ENCODE results near the gene PRKCA.
A peak's percentile ranks its signal among the peaks of the same experiment; 100 is the strongest.

The PRKCA gene

DNA sequence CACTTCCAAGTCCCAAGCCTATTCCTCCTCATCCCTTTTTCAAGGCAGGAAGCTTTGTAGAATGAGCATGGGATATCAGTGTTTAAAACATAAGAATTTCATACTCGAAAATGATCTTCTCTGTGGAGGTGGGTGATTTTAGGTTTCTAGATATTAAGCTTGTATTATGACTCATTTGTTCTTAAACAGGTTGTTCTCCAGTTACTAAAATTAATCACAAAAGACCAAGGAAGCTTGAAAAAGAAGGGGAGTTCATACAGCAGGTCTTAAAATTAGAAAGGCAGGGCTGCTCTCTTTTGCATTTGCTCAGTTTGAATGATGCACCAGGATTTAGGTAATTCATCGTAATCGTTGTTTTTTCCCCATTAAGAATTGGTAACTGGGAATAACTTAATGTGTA is 208.7 kb downstream of the PRKCA start:
- DNase-seq, result no peak
- Mint-ChIP-seq H3K27ac (no peak overlapping the region), H3K9me3 (no peaks in the 10 kb centered on the region), H3K36me3 (ENCODE audit: insufficient read depth) (peaks cover 3% of the 10 kb centered on the region), H3K4me1 (ENCODE audit: low read depth in 2 of 2) (peaks cover 8 to 13% of the 10 kb centered on the region in 2 donors), H3K4me3 (no peak overlapping the region), H3K27me3 (no peaks in the 10 kb centered on the region)
- no peak for ATAC-seq (replicated peaks)

DNA sequence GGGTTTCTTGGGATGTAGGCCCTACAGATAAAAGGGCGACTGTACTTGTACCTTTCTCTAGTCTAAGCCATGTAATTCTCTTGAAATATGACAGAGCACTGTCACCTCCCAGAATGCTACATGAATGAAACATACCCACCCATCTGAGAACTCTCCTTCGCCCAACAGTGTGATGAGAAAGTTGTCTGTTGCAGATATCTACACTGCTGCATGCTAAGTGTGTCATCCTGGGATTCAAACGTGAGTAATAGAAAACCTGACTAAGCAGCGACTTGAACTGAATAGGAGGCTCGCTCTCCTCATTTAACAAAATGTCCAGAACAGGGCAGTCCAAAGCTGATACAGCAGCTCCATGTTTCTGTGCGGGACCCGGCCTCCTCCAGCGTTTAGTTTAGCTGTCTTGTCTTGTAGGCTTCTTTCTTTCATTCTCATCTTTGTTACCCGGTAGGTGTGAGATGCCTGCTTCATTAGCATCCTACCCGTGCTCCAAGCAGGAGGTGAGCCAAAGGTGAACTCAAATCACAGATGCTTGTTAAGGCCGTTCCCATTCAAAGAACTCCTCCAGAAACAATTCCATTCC is 211.9 kb downstream of the PRKCA start:
- DNase-seq, result no peak
- H3K36me3 Mint-ChIP-seq (ENCODE audit: insufficient read depth), result peaks cover 3% of the 10 kb centered on the region
- no peaks in the 10 kb centered on the region for H3K9me3 Mint-ChIP-seq
- H3K27ac Mint-ChIP-seq, result no peak overlapping the region
- H3K4me1 Mint-ChIP-seq (ENCODE audit: low read depth in 2 of 2), result peaks cover 7 to 8% of the 10 kb centered on the region in 2 donors
- no peak for ATAC-seq (replicated peaks)
- no peak overlapping the region for H3K4me3 Mint-ChIP-seq
- no peaks in the 10 kb centered on the region for H3K27me3 Mint-ChIP-seq

DNA sequence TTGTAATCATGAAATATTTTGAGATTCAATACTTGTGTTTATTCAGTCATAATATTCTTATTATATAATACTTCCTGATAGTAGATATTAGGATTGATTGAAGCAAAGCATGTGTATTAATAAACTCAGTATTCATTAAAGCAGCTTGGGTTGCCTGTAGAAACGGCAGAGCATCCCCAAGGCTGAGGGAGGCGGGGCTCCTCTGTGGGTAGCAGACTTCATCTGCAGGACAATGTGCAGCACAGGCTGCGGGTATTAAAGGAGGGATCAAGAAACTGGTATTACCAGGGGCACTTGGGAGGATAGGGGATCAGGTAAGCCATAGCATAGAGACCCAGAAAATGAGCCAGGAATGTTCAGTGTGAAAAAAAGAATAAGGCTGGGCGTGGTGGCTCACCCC is 213.6 kb downstream of the PRKCA start:
- no peak for DNase-seq
- no peak for ATAC-seq (replicated peaks)
- no peak overlapping the region for H3K27ac Mint-ChIP-seq
- H3K4me3 Mint-ChIP-seq, result no peak overlapping the region
- peaks cover 0 to 2% of the 10 kb centered on the region in 2 donors for H3K4me1 Mint-ChIP-seq (ENCODE audit: low read depth in 2 of 2)
- H3K27me3 Mint-ChIP-seq, result no peaks in the 10 kb centered on the region
- H3K9me3 Mint-ChIP-seq, result no peaks in the 10 kb centered on the region
- H3K36me3 Mint-ChIP-seq (ENCODE audit: insufficient read depth), result peaks cover 3% of the 10 kb centered on the region

DNA sequence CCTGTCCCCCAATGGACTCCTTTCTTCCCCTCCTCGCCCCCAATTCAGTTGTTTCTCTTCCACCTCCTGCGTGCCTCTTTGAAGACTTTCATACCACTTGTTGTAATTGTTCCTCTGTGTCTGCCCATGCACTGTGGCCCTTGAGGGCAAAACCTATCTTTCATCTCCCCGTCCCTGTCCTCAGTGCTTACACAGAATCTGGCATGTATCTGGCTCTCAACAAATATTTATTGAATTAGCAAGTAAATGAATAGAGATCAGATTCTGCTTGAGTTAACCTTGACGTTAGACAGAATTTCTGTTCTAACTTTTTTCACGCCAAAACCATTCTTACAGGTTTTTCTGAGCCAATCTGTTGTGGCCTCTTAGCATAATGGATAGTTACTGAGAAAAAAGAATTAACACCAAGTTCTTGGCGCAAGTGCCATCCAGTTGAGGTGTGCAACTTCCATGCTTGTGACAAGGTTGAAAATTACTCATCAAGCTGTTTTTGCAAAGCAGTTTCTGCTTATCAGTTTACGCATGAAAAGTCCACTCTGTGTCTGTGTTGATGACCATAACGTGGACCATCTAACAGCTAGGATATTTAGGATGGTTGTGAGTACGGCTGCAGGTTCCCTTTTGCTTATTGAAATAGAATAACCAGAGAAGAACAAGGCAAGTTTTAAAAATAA is 215.1 kb downstream of the PRKCA start:
- H3K4me3 Mint-ChIP-seq, result no peak overlapping the region
- ATAC-seq (replicated peaks), result no peak
- H3K9me3 Mint-ChIP-seq, result no peaks in the 10 kb centered on the region
- peaks cover 3% of the 10 kb centered on the region for H3K36me3 Mint-ChIP-seq (ENCODE audit: insufficient read depth)
- no peak for DNase-seq
- H3K27me3 Mint-ChIP-seq, result no peaks in the 10 kb centered on the region
- H3K27ac Mint-ChIP-seq, result peak overlapping the region in 1 of 2 donors; percentile 2
- peaks cover 7% of the 10 kb centered on the region in 2 donors for H3K4me1 Mint-ChIP-seq (ENCODE audit: low read depth in 2 of 2)

DNA sequence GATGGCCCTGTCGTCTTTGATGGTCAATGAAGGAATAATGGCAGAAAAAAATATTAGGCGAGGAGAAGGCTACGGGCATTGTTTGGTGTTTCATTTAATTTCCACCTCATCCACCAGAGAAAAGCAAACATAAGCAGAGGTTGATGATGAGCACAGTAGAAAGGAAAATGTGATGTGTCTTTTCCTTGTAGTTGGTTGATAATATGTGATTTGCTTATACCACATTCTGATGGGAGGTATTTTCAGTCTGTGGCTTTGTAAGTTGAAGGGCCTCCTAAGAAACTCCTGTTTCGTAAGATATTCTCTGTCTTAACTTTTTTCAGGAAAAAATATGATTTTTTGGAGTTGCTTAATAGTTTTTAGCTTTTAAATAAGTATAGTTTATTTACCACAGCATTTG is 215.7 kb downstream of the PRKCA start:
- Mint-ChIP-seq H3K9me3 (no peaks in the 10 kb centered on the region), H3K4me1 (ENCODE audit: low read depth in 2 of 2) (peaks cover 7 to 8% of the 10 kb centered on the region in 2 donors), H3K27me3 (no peaks in the 10 kb centered on the region), H3K4me3 (no peak overlapping the region), H3K27ac (no peak overlapping the region), H3K36me3 (ENCODE audit: insufficient read depth) (peaks cover 3% of the 10 kb centered on the region)
- ATAC-seq (replicated peaks) (no peak), DNase-seq (no peak)

DNA sequence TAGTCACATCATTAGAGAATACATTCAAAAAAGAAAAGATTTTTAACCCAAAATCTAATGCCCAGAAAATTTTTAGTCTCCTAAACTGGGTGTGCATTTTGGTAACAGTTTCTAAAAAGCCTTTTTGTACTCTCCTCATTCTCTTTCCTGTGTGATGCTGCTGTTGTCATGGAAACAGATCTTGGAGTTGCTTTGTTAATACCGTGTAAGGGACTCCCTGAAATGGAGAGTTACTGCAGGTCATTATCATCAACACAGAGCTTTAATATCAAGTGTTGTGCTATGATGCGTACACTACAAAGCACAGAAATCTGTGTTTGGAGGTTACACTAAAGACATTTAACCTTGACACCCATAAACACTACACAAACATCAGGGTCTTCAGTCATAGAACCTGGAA is 216.3 kb downstream of the PRKCA start:
- Mint-ChIP-seq H3K27ac (peak overlapping the region in 1 of 2 donors; percentile 53), H3K4me3 (no peak overlapping the region), H3K9me3 (no peaks in the 10 kb centered on the region), H3K4me1 (ENCODE audit: low read depth in 2 of 2) (peaks cover 7 to 8% of the 10 kb centered on the region in 2 donors), H3K27me3 (no peaks in the 10 kb centered on the region), H3K36me3 (ENCODE audit: insufficient read depth) (peaks cover 3% of the 10 kb centered on the region)
- ATAC-seq (replicated peaks) (no peak), DNase-seq (no peak)

DNA sequence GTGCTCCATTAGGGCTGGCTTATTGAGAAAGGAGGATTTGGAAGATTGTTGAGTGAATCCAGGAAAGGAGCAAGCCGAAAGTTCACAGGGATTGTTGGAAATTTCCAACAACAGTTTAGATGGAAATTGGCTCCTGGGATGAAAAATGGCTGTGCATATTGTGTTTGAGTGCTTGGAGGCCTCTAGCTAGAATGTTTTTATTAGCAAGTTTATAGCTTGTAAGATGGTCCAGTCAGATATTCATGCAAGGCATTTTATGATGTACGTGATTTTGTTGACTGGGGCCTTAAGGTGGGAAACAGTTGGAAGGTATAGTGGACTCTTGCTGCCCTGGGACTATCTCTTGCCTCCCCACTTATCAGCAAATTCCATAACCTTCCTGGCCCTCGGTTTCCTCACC is 216.7 kb downstream of the PRKCA start:
- DNase-seq, result no peak
- peaks cover 3% of the 10 kb centered on the region for H3K36me3 Mint-ChIP-seq (ENCODE audit: insufficient read depth)
- peak overlapping the region in 1 of 2 donors; percentile 53 for H3K27ac Mint-ChIP-seq
- H3K4me1 Mint-ChIP-seq (ENCODE audit: low read depth in 2 of 2), result peaks cover 7 to 8% of the 10 kb centered on the region in 2 donors
- H3K27me3 Mint-ChIP-seq, result no peaks in the 10 kb centered on the region
- H3K4me3 Mint-ChIP-seq, result no peak overlapping the region
- no peaks in the 10 kb centered on the region for H3K9me3 Mint-ChIP-seq
- ATAC-seq (replicated peaks), result no peak

DNA sequence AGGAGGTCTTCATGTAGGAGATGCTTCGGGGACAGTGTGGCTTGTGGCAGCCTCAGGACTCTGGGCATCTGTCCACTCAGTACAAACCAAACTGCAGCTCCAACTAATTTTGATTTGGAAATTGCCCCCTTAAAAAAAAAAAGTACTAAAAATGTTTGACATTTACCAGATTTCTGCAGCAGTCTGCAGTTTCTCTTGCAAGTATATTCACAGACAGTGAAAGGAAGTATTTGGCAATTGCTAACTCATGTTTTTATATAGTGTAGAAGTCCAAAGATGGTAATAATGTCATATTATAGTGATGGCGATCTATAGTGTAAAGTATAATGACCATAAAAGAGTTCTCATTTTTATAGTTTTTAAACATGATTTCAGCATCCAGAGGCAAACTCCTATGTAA is 218.6 kb downstream of the PRKCA start:
- Mint-ChIP-seq H3K9me3 (no peaks in the 10 kb centered on the region), H3K27ac (no peak overlapping the region), H3K36me3 (ENCODE audit: insufficient read depth) (peaks cover under 1% of the 10 kb centered on the region), H3K4me1 (ENCODE audit: low read depth in 2 of 2) (peaks cover 6 to 7% of the 10 kb centered on the region in 2 donors), H3K4me3 (no peak overlapping the region), H3K27me3 (no peaks in the 10 kb centered on the region)
- no peak for ATAC-seq (replicated peaks)
- no peak for DNase-seq

DNA sequence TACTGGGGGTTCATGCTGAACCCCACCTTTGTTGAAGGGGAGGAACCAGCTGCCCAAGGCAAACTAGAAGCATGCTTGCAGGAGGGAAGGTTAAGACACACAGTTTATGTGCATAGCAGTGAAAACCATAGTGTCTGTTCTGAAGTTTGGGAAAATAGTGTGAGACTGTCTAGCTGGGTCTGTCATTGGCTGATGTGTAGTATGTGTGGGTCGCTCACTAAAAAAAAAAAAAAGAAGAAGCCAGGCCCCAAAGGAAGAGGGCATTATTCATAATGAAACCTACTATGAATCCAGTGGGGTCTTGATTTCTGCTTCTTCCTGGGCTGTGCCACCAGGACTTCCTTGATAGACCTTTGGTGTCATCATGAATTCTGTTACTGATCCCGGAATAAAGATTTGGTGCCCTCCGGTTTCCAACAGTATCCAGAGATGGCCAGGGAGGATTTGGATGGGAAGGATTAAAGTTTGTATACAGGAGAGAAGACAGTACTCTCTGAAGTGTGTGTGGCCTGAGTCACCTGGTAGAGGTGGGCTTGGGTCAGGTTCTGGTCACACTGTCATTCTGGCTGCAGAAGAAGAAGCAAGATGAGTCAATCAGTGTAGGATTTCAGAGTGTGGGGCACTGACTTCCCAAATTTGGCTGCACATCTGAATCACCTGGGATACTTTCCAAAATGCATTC is 220.3 kb downstream of the PRKCA start:
- Mint-ChIP-seq H3K27ac (peak overlapping the region in 1 of 2 donors; percentile 25), H3K4me1 (ENCODE audit: low read depth in 2 of 2) (peaks cover 7 to 11% of the 10 kb centered on the region in 2 donors), H3K9me3 (no peaks in the 10 kb centered on the region), H3K27me3 (no peaks in the 10 kb centered on the region), H3K4me3 (no peak overlapping the region), H3K36me3 (ENCODE audit: insufficient read depth) (no peaks in the 10 kb centered on the region)
- ATAC-seq (replicated peaks) (no peak), DNase-seq (no peak)

DNA sequence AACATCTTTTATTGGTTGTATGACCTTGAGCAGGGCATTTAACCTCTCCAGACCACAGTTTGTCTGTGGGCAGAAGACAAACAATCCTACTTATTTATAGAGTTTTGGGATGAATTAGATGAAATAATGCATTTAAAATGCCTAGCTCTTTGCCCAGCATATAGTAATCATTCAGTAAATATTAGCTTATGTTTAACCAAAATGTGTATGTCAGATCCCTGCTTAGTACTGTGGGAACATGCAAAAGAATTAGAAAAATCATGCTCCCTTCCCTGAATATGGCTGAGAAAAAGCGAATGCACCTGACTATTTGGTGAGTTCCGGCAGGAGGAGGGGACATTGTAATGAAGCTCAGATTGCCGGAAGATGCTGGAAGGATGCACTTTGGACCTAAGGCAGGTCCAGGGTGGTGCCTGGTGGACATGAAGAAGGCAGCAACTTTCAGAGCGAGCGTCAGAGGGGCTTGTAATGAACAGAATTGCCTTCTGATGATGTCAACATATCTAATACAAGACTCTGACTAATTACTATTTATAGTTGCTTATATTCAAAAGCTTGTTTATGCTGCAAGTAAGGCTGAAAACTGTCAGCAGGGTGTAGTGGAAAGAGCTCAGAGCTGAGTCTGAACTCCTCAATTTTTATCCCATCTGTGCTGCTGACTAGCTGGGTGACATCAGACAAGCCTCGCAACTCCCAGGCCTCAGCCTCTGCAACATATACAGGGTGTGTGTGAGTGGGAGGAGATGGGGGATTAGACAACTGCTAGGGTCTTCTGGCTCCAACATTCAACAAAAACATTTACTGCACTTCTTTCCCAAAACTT is 221.2 kb downstream of the PRKCA start:
- no peaks in the 10 kb centered on the region for H3K36me3 Mint-ChIP-seq (ENCODE audit: insufficient read depth)
- DNase-seq (no peak), ATAC-seq (replicated peaks) (no peak)

DNA sequence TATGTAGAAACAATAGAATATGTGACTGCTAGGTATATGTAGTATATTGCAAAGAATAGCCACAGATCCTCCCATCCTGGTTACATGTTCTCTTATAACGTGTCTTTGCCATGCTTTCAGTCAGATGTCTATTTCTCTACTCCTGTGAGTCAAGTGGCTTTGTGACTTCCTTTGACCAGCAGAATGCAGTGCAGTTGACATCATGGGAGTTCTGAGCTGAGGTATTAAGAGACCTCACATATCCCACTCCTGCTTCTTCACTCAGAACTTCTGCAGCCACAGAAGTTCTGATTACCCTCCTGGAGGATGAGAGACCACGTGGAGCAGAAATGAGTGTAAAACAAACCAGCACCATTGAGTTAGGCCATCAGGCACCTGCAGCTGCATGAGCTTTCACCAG is 222.5 kb downstream of the PRKCA start:
- Mint-ChIP-seq H3K4me1 (ENCODE audit: low read depth in 2 of 2) (peaks cover 7 to 11% of the 10 kb centered on the region in 2 donors), H3K27ac (peak overlapping the region in 1 of 2 donors; percentile 9), H3K36me3 (ENCODE audit: insufficient read depth) (no peaks in the 10 kb centered on the region), H3K4me3 (no peak overlapping the region), H3K9me3 (no peaks in the 10 kb centered on the region), H3K27me3 (no peaks in the 10 kb centered on the region)
- no peak for DNase-seq
- no peak for ATAC-seq (replicated peaks)

More for the DNA sequence above, 221.2 kb downstream of the PRKCA start:
- no peaks in the 10 kb centered on the region for H3K9me3 Mint-ChIP-seq
- H3K27me3 Mint-ChIP-seq, result no peaks in the 10 kb centered on the region
- no peak overlapping the region for H3K4me3 Mint-ChIP-seq
- H3K4me1 Mint-ChIP-seq (ENCODE audit: low read depth in 2 of 2), result peaks cover 7 to 11% of the 10 kb centered on the region in 2 donors
- no peak overlapping the region for H3K27ac Mint-ChIP-seq

DNA sequence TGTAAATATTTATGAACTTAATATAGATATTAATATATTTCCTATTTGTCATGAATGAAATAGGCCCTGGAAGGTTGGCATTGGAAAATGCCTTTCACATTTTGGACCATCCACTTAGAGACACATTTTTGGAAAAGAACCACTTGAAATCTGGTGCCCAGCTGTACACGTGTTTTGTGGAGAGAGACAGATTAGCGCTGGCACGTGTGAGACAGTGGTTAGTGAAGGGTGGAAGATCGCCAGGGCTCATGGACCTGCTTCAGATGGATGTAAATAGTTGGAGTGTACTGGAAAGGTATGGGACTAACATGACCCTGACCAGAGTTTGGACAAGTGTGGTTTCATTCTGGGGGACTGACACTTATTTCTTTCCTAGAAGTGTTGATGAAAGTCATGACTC is 222.9 kb downstream of the PRKCA start:
- no peak for ATAC-seq (replicated peaks)
- Mint-ChIP-seq H3K4me3 (no peak overlapping the region), H3K27ac (no peak overlapping the region), H3K36me3 (ENCODE audit: insufficient read depth) (no peaks in the 10 kb centered on the region), H3K9me3 (no peaks in the 10 kb centered on the region), H3K27me3 (no peaks in the 10 kb centered on the region), H3K4me1 (ENCODE audit: low read depth in 2 of 2) (peaks cover 7 to 11% of the 10 kb centered on the region in 2 donors)
- no peak for DNase-seq

DNA sequence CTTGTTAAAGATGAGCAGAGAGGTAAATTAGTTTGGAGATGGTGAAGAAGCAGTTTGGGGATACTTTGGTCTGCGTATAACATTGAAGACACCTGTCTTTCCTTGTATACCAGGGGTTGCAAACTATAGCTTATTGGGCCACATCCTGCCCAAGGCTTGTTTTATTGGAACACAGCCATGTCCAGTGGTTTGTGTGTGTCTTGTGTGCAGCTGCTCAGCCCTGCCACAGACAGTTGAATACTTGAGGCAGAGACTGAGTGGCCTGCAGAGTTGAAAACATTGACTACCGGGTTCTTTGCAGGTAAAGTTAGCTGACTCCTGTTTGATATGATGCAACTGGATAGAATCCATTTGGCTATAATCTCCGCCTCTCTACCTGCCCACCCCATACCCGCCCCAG is 224.4 kb downstream of the PRKCA start:
- H3K9me3 Mint-ChIP-seq, result no peaks in the 10 kb centered on the region
- H3K27me3 Mint-ChIP-seq, result no peaks in the 10 kb centered on the region
- DNase-seq (no peak), ATAC-seq (replicated peaks) (no peak)
- no peak overlapping the region for H3K4me3 Mint-ChIP-seq
- no peak overlapping the region for H3K27ac Mint-ChIP-seq
- H3K36me3 Mint-ChIP-seq (ENCODE audit: insufficient read depth), result no peaks in the 10 kb centered on the region
- peaks cover 7 to 11% of the 10 kb centered on the region in 2 donors for H3K4me1 Mint-ChIP-seq (ENCODE audit: low read depth in 2 of 2)

Measured in effector memory CD8-positive, alpha-beta T cell (primary cell).